OCI-LY3 (cell line): ENCODE results near the gene TIMP3.

Experiments
- EZH2phosphoT487 ChIP-seq: fragments of 200-600 bp; shearing (Covaris generic); IDR thresholded peaks from 2 replicates; pipeline ENCODE4 v1.6.1; 2018; ENCODE audit warnings: antibody characterized with exemption, mixed run types, low read depth
- TF ChIP-seq, protein P1 (sequence below): fragments of 200-600, 300-600 bp; sonication (generic); IDR thresholded peaks from 2 replicates; pipeline ENCODE4 v1.5.1; 2014; ENCODE audit warnings: antibody characterized with exemption, low read length, low read depth

DNA sequence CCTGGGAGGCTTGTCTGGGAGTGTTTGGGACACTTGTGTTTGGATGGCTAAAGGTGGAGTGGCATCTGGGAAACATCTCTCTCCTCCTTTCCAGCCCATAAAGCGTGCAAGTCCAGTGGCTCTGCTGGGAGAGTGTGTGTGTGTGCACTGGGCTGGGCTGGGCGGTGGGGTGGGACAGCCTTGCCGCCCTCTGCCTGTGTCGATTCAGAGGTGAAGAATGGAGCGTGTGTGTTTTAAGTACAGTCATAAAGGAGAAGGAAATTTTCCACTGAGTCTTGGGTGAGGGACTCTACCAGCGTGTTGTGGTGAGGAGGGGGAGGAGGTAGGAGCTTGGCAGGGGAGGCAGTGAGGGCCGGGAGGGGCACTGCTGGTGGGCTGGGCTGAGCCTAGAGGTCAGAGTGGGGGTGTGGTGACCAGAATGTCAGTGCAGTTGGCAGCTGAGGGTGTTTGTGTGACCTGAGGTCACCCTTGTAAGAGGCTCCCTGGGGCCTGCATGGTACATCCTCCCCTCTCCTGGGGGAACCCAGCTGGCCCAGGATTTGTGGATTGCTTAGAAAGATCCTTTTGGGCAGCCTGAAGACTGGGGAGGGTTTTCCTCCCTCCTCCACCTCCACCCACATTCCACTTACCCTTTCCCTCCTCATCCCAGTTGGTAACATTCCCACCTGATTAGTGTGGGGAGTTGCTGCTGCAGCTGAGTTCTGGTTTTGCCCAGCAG lies 1.7 kb downstream of the TIMP3 start:
- TF ChIP-seq, protein P1, sequence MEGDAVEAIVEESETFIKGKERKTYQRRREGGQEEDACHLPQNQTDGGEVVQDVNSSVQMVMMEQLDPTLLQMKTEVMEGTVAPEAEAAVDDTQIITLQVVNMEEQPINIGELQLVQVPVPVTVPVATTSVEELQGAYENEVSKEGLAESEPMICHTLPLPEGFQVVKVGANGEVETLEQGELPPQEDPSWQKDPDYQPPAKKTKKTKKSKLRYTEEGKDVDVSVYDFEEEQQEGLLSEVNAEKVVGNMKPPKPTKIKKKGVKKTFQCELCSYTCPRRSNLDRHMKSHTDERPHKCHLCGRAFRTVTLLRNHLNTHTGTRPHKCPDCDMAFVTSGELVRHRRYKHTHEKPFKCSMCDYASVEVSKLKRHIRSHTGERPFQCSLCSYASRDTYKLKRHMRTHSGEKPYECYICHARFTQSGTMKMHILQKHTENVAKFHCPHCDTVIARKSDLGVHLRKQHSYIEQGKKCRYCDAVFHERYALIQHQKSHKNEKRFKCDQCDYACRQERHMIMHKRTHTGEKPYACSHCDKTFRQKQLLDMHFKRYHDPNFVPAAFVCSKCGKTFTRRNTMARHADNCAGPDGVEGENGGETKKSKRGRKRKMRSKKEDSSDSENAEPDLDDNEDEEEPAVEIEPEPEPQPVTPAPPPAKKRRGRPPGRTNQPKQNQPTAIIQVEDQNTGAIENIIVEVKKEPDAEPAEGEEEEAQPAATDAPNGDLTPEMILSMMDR: no peak
- no peak for TF ChIP-seq EZH2phosphoT487
